Esophagus (tissue), 2 donors: ENCODE results near the gene CUX1. TPM values are rescaled to one million over a fixed set of nuclear protein-coding genes. Genes with fewer than 3 reads are reported as not detected.

ENCODE experiments used
- H3K27ac ChIP-seq, 2 donors: one replicate each; pipeline ENCODE4 v1.5.1; 2013; ENCODE audit warnings: low read depth in 2 of 2, mild to moderate bottlenecking in 2 of 2, inconsistent platforms in 1 of 2, low read length in 1 of 2, moderate library complexity in 1 of 2
- H3K27me3 ChIP-seq, 2 donors: one replicate each; pipeline ENCODE4 v1.6.1; 2013; ENCODE audit warnings: low read length in 2 of 2, control low read depth in 1 of 2, mild to moderate bottlenecking in 1 of 2; ENCODE audit not compliant: insufficient read depth in 2 of 2, control insufficient read depth in 1 of 2
- H3K36me3 ChIP-seq, 2 donors: one replicate each; pipeline ENCODE4 v1.6.1; 2013; ENCODE audit warnings: low read length in 1 of 2; ENCODE audit not compliant: control insufficient read depth in 2 of 2, insufficient read depth in 2 of 2
- H3K4me1 ChIP-seq, 2 donors: one replicate each; pipeline ENCODE4 v1.6.1; 2013; ENCODE audit warnings: low read length in 1 of 2; ENCODE audit not compliant: control insufficient read depth in 2 of 2, insufficient read depth in 2 of 2
- H3K4me3 ChIP-seq, 2 donors: one replicate each; pipeline ENCODE4 v1.5.1; 2013; ENCODE audit warnings: low read length in 2 of 2, mild to moderate bottlenecking in 2 of 2, low read depth in 1 of 2, moderate library complexity in 1 of 2
- H3K9me3 ChIP-seq, 2 donors: one replicate each; pipeline ENCODE4 v1.6.1; 2013; ENCODE audit warnings: mild to moderate bottlenecking in 2 of 2, low read depth in 1 of 2, low read length in 1 of 2, moderate library complexity in 1 of 2; ENCODE audit not compliant: control insufficient read depth in 2 of 2, insufficient read depth in 1 of 2
- WGBS, 2 donors: extraction: QIAGEN DNeasy Blood & Tissue Kit; methylation state at CpG; one replicate each; pipeline ENCODE4 v1.1.7; 2013; 5-methylcytosine and 5-hydroxymethylcytosine counted together
- polyA plus RNA-seq, 2 donors: library from polyadenylated mRNA; stranded (reverse); fragments of 200-250 nt; gene quantifications; one replicate each; pipeline ENCODE4 v1.2.3, GENCODE V29; 2013
- donor health status: healthy with polysubstance abuse.
- donor health status: Bipolar disorder and iron deficiency.

The CUX1 gene
- polyA plus RNA-seq, 2 donors: 19.6 to 21.7 TPM

DNA sequence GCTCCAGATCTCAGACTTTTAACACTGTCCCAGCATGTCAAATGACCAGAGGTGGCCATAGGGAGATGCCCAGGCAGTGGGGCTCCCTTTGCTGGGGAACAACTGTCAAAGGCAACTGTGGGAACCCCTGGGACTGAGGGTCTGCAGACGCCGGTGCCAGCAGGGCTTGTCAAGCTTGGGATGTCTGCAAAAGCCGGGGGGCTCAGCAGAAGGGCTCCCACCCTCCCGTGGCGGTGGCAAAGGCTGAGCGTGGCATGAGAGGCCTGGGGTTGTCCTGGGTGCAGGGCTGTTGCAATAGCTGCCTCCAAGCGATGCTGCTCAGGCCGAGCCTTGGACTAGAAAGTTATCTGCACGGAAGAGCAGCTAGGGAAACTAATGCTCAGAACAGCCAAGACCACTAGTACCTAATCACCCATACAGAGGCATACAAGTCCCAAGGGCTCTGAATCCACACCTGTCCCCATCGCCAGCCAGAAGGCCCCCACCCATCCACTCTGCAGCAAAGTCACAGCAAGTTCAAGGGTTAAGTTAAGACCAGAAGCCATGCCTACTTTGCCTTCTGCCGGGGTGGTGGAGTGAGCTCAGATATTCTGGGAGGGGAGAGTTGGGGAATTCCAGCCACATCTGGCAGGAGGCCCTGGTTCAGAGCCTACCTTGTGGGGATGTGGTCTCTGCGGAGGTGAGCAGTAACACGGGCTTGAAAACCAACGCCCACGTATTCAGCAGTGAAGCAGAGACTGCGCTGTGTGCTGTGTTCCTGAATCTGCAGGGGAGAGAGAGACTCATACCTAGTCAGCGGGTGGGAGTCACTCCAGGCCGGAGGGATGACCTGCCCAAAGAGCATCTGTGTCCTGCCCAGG is 473.9 kb downstream of the CUX1 start:
- WGBS, 2 donors: 67 to 70% methylated on average over 18 of the region's 18 CpGs
- peaks cover 4 to 5% of the 10 kb centered on the region in 2 donors for H3K4me1 ChIP-seq
- no peaks in the 10 kb centered on the region for H3K36me3 ChIP-seq
- no peaks in the 10 kb centered on the region for H3K27me3 ChIP-seq
- no peak overlapping the region for H3K4me3 ChIP-seq
- H3K9me3 ChIP-seq: no peaks in the 10 kb centered on the region
- no peak overlapping the region for H3K27ac ChIP-seq

- Histone ChIP-seq H3K27me3 (no peaks in the 10 kb centered on the region), H3K4me1 (peaks cover 4 to 7% of the 10 kb centered on the region in 2 donors), H3K27ac (no peak overlapping the region), H3K4me3 (no peak overlapping the region), H3K36me3 (no peaks in the 10 kb centered on the region), H3K9me3 (no peaks in the 10 kb centered on the region)
- WGBS, 2 donors: 63 to 66% methylated on average over 2 of the region's 2 CpGs
Measured at GRCh38 chr7:102291916-102292267, 474.5 kb downstream of the CUX1 start.

DNA sequence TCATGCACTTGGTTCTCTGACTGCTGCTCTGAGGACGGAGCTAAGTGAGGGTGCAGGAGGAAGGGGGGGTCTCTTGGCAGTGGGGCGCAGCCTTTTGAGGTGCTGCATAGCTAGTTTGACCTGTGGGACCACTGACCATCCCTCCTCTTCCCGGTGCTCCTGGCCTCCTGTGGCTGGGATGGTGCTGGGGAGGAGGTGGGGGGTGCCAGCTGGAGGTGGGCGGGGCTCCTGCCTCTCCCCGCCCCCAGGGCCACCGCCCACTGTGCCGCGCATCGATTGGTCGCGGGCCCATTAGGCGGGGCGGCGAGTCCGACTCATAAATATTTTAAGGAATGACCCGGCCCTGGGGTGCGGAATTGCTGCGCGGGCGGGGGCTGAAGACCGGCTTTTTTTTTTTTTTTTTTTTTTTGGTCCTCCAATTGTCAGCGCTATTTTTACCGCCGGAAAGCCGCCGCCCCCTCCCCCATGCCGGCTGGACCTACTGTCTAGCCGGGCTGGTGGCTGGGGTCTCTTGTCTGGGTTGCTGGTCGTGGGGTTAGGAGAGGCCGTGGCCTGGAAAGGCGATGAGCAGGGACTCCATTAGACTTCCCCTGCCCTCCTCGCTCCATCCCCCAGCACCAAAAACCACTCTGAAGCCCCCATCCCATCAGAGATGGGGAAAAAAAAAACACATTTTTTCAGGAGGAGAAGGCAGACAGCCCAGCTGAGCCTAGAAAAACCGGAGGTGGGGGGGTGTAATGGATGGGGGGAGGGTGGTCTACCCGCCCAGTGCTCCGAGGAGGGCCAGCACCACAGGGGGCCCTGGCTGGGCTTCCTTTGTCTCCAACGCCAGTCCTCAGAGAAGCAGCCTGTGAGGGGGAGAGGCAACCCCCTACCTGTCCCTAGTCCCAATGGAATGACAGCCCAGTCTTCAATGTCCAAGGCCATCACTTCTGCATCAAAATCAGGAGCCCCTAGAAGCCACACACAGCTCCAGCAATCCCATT is 475.7 kb downstream of the CUX1 start:
- Histone ChIP-seq H3K9me3 (no peaks in the 10 kb centered on the region), H3K4me1 (peaks cover 0 to 3% of the 10 kb centered on the region in 2 donors), H3K4me3 (no peak overlapping the region), H3K27me3 (no peaks in the 10 kb centered on the region), H3K36me3 (no peaks in the 10 kb centered on the region), H3K27ac (no peak overlapping the region)
- WGBS, 2 donors: 32 to 35% methylated on average over 31 to 36 of the region's 36 CpGs

- 86 to 93% methylated on average over 3 of the region's 3 CpGs for WGBS, 2 donors
- H3K27ac ChIP-seq: no peak overlapping the region
Measured at GRCh38 chr7:102294589-102294988, 477.2 kb downstream of the CUX1 start.

DNA sequence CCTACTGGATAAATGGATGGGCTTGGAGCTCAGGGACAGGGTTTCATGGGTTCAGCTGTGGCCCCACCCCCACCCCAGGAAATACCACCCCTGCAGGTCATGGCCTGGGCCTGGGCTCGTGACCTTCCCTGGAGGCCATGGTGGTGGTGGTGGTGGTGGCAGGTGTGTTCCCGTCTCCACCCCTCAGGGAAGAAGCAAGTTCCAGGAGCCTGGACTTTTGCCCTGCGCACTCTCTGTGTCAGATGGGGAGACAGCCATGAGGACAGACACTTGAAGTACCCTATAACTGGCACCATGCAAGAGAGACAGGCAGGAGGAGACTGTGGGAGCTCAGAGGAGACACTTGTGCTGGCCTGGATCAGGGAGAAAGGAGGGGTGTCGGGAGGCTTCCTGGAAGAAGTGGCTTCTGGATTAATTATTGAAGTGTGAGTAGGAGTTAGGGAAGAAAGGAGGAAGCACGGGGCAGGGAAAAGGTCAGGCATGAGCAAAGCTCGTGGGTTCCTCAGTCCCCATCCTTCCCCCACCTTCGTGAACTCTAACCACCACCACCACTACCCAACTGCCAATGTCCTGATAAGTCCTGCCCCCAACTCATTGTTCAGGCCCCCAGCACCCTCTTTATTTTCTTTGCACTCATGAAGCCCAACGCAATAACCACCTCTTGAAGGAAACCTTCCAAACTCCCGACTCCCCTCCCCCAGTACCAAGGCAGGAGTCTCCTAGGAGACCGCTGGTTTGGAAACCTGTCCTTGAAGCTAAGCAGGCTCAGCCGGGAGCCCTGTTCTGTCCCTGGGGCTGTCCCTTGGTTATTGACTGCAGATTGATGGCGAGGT is 478.1 kb downstream of the CUX1 start:
- Histone ChIP-seq H3K27me3 (no peaks in the 10 kb centered on the region), H3K36me3 (no peaks in the 10 kb centered on the region), H3K27ac (no peak overlapping the region), H3K4me3 (no peak overlapping the region), H3K9me3 (no peaks in the 10 kb centered on the region), H3K4me1 (peaks cover 0 to 3% of the 10 kb centered on the region in 2 donors)
- 79 to 81% methylated on average over 12 of the region's 12 CpGs for WGBS, 2 donors

More at GRCh38 chr7:102294589-102294988, 477.2 kb downstream of the CUX1 start:
- no peaks in the 10 kb centered on the region for H3K36me3 ChIP-seq
- peaks cover 0 to 3% of the 10 kb centered on the region in 2 donors for H3K4me1 ChIP-seq
- no peaks in the 10 kb centered on the region for H3K9me3 ChIP-seq
- no peak overlapping the region for H3K4me3 ChIP-seq
- no peaks in the 10 kb centered on the region for H3K27me3 ChIP-seq

DNA sequence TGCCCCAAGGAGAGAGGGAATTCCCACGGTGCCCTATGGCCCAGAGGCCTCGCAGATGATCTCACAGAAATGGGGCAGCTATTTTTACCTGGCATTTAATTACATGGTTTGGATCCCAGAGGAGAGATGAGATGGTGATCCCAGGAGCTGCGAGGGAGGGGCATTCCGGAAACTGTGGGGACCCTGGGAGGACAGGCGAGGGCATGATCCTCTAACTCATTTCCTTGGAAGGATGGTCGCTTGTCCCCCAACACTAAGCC is 478.7 kb downstream of the CUX1 start:
- Histone ChIP-seq H3K27ac (no peak overlapping the region), H3K27me3 (no peaks in the 10 kb centered on the region), H3K4me3 (no peak overlapping the region), H3K4me1 (peaks cover 0 to 3% of the 10 kb centered on the region in 2 donors), H3K9me3 (no peaks in the 10 kb centered on the region), H3K36me3 (no peaks in the 10 kb centered on the region)
- 78 to 83% methylated on average over 6 of the region's 6 CpGs for WGBS, 2 donors

- Histone ChIP-seq H3K27me3 (no peaks in the 10 kb centered on the region), H3K4me3 (no peak overlapping the region), H3K36me3 (no peaks in the 10 kb centered on the region), H3K27ac (no peak overlapping the region), H3K4me1 (peaks cover 0 to 3% of the 10 kb centered on the region in 2 donors), H3K9me3 (no peaks in the 10 kb centered on the region)
- 87% methylated on average over 7 of the region's 7 CpGs for WGBS, 2 donors
Measured at GRCh38 chr7:102296514-102296913, 479.1 kb downstream of the CUX1 start.

DNA sequence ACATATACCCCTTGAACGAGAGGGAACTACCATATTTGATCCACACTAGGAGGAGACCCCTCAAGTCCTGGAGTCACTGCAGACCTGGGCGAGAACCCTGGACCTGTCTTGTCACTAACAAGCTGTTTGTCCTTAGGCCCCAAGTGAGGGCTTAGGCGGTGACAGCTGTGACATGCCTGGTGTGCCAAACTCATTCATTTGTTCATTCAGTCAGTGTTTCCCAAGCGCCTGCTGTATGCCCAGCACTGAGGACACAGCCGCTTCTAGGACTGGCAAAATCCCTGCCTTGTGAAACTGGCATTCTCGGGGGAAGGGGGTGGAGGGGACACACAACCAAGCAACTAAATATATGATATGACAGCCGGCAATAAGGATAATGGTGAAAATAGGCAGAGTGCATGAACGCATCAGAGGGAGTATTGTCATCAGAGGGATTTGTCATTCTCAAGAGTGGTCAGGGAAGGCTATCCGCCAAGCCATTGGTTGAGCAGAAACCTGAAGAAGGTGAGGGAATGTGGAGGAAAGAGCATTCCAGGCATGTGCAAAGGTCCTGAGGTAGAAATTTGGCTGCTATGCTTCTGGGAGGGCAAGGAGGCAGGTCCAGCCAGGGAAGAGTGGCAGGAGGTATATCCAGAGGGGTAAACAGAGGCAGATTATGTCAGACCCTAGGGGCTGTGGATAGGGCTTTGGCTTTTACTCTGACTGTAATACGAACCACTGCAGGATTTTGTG is 480.2 kb downstream of the CUX1 start:
- WGBS, 2 donors: 93% methylated on average over 10 of the region's 10 CpGs
- H3K27ac ChIP-seq: no peak overlapping the region

More for the DNA sequence above, 480.2 kb downstream of the CUX1 start:
- H3K9me3 ChIP-seq: no peaks in the 10 kb centered on the region
- no peaks in the 10 kb centered on the region for H3K27me3 ChIP-seq
- peaks cover 0 to 3% of the 10 kb centered on the region in 2 donors for H3K4me1 ChIP-seq
- no peak overlapping the region for H3K4me3 ChIP-seq
- no peaks in the 10 kb centered on the region for H3K36me3 ChIP-seq
